Fibroblast of pulmonary artery (primary cell): ENCODE measurements around the gene PTGDR2.

Source experiments
- DNase-seq: peaks from one replicate; pipeline ENCODE4 v3.0.0-alpha.2; 2010; ENCODE audit warnings: low read depth
- H3K4me3 ChIP-seq: replicated peaks from 2 replicates; pipeline ENCODE4 v1.5.1; 2011; ENCODE audit warnings: low read depth, mild to moderate bottlenecking, control low read depth, low read length, moderate library complexity
- TF ChIP-seq, protein P1 (sequence below): IDR thresholded peaks from 2 replicates; pipeline ENCODE4 v1.5.1; 2011; ENCODE audit warnings: mild to moderate bottlenecking, control low read depth, low read length, inconsistent platforms; ENCODE audit errors: missing control alignments

PTGDR2 gene

DNA sequence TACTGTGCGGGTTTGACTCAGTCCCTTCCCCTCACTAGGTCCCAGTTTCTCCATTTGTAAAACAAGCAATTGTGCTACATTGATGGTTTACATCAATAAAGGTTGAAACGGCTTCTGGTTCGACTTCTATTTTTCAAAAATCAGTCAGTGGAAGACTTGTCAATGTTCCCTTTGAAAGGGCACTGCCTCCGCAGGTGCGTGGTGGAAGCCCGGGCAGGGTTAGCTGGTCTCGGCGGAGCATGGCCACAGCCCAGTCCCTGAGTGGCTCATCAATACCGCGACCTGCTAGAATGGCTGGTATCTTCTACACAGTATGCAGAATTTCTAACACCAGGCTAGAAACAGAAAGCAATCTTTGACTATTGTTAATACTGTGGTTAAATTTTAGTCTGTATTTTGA lies 54.6 kb downstream of the PTGDR2 start:
- H3K4me3 ChIP-seq: no peak overlapping the region
- no peak for DNase-seq
- TF ChIP-seq, protein P1, sequence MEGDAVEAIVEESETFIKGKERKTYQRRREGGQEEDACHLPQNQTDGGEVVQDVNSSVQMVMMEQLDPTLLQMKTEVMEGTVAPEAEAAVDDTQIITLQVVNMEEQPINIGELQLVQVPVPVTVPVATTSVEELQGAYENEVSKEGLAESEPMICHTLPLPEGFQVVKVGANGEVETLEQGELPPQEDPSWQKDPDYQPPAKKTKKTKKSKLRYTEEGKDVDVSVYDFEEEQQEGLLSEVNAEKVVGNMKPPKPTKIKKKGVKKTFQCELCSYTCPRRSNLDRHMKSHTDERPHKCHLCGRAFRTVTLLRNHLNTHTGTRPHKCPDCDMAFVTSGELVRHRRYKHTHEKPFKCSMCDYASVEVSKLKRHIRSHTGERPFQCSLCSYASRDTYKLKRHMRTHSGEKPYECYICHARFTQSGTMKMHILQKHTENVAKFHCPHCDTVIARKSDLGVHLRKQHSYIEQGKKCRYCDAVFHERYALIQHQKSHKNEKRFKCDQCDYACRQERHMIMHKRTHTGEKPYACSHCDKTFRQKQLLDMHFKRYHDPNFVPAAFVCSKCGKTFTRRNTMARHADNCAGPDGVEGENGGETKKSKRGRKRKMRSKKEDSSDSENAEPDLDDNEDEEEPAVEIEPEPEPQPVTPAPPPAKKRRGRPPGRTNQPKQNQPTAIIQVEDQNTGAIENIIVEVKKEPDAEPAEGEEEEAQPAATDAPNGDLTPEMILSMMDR: no peak
